NK-92 treated with Interleukin-12 subunit alpha and Interleukin-12 subunit beta, amount 100 ng/mL, for 24 hours (cell line): ENCODE results near the gene ERMN.
"Not testable (repeated sequence)": the region's sequence is repeated elsewhere in the genome, so short reads cannot be mapped to it uniquely, and the experiment has no call there.

Experiments
- DNase-seq: peaks from one replicate; lab custom pipeline; 2025; lab: John Stamatoyannopoulos, UW

Gene ERMN, protein sequence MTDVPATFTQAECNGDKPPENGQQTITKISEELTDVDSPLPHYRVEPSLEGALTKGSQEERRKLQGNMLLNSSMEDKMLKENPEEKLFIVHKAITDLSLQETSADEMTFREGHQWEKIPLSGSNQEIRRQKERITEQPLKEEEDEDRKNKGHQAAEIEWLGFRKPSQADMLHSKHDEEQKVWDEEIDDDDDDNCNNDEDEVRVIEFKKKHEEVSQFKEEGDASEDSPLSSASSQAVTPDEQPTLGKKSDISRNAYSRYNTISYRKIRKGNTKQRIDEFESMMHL

DNA sequence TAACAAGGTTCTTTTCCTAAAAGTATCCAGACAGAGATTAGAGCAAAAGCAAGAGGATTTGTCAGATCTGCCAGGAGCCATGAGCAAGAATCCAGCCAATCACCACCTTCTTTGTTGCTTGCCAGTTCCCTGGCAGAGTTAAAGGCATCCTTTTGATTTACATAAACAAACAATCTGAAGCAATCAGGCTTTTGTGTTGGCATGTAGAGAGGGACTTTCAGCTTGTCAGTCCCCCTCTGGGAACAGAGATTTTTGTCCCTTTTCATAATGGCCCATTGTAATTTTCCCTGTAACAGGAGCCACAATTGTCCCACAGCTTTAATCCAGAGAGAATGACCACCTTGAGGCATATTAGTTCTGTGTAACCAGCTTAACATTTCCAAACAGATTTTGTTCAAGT lies at the start of gene ERMN:
ERMN (minus strand) TSS at position 39 of the 400 bp plus-strand sequence. CDS start 182 bp downstream, outside the sequence.
- DNase-seq = no peak

DNA sequence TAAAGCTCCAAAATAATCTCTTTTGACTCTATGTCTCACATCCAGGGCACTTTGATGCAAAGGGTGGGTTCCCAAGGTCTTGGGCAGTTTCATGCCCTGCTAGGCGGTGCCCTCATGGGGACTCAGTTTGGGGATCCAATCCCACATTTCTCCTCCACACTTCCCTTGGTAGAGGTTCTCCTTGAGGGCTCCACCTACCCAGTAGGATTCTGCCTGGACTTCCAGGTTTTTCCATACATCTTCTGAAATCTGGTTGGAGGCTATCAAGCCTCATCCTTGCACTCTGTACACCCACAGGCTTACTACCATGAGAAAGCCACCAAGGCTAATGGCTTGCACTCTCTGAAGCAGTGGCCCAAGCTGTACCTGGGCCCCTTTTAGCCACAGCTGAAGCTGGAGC lies 49.8 kb upstream of the ERMN start:
- DNase-seq = no peak

DNA sequence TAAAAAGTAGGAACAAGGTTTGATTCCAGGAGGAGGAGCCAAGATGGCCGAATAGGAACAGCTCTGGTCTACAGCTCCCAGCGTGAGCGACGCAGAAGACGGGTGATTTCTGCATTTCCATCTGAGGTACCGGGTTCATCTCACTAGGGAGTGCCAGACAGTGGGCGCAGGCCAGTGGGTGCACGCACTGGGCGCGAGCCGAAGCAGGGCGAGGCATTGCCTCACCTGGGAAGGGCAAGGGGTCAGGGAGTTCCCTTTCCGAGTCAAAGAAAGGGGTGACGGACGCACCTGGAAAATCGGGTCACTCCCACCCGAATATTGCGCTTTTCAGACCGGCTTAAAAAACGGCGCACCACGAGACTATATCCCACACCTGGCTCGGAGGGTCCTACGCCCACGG lies 42.9 kb upstream of the ERMN start:
- DNase-seq = not testable (repeated sequence)

DNA sequence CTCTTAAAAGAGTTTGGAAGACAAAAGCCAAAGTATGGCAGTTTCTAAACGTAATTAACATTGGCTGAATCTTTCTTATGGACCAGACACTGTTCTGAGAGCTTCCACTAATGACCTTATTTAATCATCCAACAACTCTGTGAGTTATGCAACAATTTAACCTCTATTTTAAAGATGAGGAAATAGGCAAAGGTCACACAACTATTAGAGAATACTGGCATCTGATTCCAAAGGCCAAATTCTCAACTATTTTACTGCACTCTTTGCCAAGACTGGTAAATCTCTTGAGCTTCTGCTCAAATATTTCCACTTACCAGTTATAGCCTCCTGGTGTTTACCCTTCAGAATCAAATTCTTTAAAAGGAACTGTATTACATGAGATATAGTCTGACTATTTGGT lies 42.1 kb upstream of the ERMN start:
- DNase-seq = no peak

DNA sequence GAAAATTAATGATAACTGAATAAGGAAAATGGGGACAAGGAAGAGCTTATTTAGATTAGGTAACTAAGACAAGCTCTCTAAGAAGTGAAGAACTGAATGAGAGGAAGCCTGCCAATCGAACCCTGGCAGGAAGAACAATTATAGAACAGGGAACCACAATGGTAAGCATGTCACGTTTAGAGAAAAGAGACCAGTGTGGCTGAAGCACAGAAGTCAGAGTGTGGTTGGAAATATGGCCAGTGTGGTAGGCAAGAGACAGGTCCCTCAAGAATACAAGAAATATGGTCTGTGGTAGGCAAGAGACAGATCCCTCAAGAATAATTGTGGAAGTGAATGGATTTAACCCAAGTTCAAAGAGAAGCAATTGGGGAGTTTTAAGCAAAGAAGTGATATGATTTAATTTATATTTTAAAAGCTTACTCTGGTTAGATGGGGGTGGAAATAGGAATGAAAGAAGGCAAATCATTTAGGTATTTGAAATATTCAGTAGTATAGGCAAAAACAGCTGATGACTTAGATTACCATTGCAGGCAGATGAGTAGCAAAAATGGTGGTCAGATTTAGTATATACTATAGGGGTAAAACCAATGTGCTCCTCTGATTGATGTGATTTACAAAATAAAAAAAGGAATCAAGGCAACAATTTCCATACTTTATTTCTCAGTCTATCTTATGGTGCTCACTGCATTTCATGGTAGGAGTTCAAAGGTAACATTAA lies 38.8 kb upstream of the ERMN start:
- DNase-seq = no peak

DNA sequence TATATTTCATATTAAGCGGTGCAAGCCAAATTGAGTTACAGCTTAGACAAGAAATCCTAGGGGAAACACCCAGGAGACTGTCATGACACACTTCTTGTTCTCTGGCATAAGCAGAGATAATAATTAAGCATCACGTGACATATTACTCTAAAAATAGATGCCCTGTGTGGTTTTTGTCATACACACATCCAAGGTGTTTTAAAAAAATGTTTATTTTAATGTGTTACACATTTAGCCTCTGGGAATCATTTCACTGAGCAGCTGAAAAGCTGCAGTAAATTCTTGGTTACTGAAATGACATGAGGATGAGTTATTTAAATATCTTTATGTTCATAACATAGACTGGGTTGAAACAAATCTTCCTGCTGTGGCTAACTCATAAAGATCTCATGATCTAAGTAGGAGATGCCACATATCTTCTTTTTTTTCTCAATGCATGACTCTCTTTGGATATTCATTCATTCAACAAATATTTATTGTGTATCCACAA lies 38.0 kb upstream of the ERMN start:
- DNase-seq = no peak

DNA sequence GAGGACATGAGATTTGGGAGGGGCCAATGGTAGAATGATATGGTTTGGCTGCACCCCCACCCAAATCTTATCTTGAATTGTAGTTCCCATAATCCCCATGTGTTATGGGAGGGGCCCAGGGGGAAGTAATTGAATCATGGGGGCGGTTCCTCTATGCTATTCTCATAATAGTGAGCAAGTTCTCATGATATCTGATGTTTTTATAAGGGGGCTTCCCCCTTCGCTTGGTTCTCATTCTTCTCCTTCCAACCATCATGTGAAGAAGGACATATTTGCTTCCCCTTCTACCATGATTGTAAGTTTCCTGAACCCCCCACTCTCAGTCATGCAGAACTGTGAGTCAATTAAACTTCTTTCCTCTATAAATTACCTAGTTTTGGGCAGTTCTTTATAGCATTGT lies 37.0 kb upstream of the ERMN start:
- DNase-seq = no peak

DNA sequence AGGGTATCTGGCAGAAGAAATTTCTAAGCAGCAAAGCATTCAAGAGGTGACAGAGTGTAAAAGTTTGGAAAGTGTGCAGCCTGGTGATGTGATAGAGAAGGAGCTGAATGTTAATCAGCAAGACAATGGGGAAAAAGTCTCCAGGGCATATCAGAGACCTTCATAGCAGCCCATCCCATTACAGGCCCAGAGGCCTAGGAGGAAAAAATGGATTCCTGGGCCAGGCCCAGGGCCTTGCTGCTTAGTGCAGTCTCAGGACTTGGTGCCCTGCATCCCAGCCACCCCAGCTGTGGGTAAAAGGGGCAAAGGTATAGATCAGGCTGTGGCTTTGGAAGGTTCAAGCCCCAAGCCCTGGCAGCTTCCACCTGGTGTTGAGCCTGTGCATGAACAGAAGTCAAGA lies 35.9 kb upstream of the ERMN start:
- DNase-seq = no peak

DNA sequence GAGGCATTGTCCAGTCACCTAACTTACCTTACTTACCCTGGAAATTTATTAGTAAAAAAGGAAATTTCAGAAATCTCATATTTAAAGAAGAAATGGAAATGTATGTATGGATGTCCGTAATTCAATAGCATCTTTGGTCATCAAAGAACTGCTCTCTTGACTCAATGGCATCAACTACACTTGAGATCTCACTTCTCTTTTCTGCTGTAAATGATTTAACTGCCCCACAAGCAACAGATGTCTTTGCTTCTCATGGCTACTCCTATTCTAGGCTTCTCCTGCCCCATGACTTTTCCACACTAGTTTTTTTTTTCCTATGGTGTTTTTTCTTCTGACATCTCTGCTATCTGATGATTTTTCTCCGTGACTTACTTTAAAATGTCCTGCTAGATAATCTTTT lies 34.0 kb upstream of the ERMN start:
- no peak for DNase-seq

DNA sequence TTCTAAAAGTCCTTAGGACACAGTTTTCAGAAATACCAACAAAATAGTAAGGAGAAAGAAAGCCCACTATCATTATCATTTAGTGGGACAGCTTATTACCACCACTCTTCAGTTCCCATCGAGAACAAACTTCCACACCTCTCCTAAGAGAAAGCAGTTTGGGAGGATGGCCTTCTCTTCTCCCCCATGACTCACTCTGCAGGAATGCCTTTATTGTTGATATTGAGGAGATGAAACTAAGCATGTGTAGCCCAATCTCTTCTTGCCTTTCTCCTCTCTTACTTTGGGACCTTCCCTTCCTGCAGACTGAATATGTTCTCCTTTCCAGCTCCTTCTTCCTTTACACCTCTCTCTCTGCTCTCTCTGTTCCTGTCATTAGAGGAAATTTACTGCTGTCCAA lies 30.0 kb upstream of the ERMN start:
- DNase-seq = no peak

DNA sequence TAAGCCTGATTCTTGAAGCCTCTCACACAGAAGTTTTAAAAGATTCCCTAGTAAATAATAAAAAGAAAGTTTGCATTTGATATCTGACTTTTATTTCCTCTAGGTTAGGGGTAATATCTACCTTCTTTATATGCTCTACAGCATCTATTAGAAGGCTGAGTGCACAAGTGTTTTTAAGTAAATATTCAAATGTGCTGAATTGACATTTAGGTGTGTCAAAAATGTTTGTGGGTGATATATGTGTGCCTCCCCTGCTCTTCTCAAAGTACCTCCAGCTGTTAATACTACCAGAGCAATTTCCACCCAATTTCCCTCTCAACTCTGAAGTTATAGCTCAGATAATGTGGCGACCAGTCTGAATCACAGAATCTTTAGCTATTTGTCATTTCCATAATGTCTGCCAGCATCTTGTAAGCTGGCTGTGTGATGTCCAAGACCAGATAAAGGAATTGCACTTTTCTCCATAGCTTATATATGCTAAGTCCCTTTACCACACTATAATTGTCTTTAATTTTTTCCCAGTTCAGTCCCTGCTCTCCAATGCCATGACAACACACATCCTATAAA lies 24.4 kb upstream of the ERMN start:
- no peak for DNase-seq

DNA sequence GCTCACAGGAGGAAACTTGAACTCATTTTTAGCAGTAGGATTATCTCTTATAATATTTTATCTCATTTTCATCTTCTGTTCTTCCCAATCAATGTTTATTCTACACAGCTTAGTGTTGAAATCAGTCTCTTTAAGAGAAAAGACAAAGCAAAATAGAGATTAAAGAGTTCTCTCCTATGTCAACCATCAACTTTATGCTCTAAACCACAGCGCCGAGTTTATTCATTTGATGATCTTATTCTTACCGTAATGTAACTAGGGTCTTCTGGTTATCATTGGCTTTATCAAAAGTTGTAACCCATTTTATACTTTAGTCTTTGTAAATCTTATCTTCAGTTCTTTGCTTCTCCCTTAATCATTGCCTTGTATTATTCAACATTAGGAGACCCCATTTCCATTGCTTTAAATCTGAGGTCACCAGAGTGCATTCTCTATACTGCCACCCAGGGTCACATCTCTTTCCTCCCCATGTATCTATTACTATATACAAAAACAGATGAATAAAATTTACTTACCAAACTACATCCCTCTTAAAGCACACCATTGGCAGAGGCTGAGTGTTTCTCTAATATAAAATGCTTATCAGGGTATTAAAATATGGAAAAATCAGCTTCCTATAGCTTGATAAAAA lies 22.8 kb upstream of the ERMN start:
- DNase-seq = no peak

DNA sequence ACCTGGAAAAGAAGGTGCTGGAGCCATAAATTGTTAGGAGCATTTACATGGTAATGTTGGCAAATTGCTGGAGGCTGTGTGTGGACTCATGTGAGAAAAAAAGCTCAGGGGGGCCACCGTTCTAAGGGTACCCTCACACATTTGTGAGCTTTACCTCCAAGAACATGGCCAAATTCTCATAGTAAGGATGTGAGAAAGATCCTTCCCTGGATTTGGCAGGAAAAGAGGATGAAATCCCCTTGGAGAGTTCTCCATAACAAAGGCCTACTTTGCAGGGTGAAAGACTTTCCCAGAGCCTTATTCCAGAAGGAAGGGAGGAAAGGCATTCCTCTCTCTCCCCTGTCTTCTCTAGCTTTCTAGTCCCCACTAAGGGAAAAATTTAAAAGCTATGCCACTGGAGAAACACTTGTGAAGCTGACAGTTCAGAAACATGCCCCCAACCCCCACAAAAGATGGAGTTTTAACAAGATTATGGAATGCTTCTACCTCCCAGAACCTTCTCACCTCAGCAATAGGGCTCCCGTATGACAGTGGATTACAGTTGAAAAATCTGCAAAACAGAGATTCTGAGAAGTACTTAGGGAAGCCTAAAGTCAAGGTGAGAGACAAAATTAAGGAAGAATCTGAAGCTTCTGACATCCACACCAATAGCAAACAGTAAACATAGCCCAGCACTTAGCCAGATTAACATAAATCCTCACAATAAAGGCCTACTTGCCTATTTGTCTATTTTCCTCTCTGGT lies 20.2 kb upstream of the ERMN start:
- DNase-seq = no peak

DNA sequence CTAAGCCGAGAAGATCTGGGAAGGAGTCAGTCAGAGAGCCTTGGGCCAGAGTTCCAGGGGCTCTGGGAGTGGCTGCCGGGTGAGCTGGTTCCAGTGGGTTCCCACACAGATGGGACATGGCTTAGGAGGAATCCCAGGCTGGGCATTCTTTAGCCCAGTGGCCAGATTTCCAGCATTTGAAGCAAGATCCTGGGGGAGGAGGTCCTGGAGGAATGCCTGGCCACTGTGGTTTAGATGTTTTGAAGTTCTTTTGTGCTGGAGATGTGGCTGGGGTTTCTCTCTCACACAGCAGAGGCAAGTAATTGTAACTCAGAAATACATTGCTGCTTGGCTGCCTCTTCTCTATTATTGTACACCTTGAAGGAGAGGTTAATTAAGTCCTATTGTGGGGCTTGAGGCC lies 15.8 kb upstream of the ERMN start:
- DNase-seq = not testable (repeated sequence)

DNA sequence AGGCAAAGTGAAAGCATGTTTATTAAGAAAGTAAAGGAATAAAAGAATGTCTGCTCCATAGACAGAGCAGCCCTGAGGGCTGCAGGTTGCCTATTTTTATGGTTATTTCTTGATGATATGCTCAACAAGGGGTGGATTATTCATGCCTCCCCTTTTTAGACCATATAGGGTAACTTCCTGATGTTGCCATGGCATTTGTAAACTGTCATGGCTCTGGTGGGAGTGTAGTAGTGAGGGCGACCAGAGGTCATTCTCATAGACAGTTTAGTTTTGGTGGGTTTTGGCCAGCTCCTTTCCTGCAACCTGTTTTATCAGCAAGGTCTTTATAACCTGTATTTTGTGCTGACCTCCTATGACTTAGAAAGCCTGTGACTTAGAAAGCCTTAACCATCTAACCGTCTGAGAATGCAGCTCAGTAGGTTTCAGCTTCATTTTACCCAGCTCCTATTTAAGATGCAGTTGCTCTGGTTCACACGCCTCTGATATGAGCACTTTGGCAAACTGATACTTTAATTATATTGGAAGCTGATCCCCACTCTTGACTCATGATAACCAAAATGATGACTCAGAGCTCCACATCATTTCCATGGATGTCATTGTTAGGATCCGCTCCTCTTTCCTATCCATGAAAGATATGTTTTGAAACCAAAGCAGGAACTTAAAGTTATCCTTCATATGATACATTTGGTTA lies 14.5 kb upstream of the ERMN start:
- DNase-seq = no peak

DNA sequence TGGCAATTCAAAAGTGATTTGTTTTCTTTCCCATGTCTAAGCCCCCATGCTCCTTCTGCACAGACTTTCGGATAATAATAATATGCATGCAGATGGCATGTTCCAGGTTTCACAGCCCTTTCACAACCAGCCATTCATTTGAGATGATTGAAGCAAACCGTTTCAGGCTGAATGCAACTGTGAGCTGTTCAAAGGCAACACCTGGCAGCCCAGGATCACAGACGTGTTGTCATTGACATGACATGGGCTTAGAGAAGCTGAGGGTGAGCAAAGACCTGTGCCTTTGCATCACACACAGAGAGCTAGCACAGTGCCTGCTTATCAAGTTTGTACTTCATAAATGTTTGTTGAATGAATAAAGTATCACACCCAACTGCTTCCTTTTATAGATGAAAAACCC lies 12.4 kb upstream of the ERMN start:
- DNase-seq = no peak

DNA sequence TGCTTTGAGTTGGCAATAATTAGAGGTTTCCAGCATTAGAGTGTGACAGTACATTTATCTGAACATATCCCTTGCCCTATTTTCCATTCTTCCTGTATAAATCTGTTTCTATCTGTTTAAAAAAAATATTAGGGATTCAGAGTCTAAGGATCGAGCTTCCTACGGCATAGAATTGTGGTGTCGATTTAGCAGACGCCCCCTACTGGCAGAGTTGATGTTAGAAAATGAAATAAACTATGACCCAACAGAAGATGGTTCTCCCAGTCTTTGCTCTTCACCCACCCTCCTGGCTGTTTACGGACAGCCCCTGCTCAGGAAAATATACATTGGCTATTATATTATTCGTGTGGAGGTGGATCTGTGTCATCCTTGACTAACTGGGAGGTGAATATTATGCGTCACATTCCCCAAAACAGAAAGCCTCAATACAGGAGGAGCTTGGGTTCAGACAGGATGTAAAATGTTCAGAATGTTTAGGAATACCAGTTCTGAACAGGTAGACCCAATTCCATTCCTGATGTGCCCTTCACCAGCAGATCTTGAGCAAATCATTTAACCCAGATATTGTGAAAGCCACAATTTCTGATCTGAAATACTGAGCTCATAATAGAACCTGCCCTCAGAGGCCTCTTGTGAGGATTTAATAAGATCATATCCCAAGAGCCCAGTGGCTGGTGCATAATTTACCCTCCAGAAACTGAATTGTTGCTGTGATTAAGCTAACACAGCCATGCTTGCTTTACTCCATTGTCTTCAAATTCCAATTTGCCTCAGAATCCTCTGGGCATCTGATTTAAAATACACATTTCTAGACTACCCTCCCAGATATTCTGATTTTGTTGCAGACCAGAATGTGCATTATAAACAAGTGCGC lies 10.8 kb upstream of the ERMN start:
- no peak for DNase-seq

DNA sequence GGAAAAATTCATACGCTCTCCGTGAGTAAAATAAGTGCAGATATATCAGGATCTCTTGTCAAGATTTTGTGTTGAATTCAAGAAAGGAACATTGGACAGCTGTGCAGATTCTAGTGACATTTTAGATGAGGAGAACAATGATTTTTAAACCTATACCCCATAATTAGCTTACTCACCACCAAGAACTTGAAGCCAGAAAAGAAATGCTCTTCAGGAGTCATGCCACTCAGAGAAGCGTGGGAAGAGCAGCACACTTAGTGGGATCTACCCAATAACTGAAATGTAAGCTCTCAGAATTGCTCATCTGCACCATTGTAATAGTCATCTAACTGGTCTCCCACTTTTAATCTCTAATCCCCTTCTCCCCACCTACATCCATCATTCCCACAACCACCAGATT lies 9.2 kb upstream of the ERMN start:
- DNase-seq = no peak

DNA sequence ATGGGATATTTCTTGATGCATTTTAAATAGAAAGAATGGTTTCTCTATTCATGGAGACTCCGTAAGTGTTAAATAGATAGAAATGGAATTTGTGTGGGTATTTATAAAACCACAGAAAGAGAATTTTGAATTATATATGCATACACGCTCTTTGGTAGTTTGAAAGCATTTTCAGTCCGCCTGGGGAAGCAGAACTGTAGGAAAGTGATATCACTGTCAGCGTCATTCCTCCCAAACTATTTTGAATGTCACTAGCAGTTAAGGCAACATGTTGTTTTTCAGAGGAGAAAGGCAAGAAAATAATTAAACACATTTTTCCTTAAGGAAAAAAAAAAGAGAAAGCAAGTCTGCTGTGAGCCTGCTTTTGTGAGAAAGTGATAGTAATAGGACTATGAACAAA lies 8.7 kb upstream of the ERMN start:
- DNase-seq = no peak

DNA sequence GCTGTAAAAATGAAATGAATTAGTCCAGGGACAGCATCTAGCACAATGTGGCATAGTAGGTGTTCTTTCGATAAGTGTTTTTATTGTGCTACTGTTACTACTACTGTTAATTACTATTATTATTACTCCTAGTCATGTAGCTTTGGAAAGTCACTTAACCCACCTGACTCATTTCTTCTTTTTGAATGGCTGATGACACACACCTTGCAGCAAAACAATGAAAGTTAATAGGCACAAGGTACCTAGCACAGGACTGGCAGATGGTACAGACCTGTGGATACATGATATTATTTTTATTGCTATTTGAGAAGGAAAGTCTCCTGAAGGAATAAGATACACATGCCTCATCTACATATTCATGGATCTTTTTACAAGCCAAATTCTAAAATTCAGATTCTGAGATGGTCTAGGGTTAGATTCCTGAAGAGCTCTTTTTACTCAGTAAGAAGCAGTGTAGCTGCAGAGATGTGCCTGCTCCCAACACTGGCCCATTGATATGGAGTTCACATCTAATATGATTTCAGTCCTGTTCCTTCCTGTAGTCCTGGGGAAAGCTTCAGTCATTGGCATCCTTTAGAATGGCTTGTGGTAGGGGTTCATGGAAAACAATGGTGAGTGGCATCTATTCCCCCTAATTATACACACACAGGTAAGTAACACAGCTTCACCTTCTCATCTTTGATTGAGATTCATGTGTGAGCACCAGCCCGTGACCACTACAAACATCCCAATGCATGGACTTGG lies 7.9 kb upstream of the ERMN start:
- DNase-seq = no peak
